Colon (tissue), 2 donors: ENCODE data around the gene ANKRD40CL.

ENCODE experiments used
- FAIRE-seq: peaks from 2 replicates; lab custom pipeline; 2012; peaks lifted over from hg19 to GRCh38; lab: Jason Lieb, UNC
- donor health status: control.
- donor health status: control.

The ANKRD40CL gene

GRCh38 chr17:50787106-50787505, 19.8 kb upstream of the ANKRD40CL start:
- FAIRE-seq: no peak

GRCh38 chr17:50785946-50786570, 18.7 kb upstream of the ANKRD40CL start:
- no peak for FAIRE-seq

GRCh38 chr17:50785126-50785525, 17.8 kb upstream of the ANKRD40CL start:
- no peak for FAIRE-seq

GRCh38 chr17:50783905-50784304, 16.6 kb upstream of the ANKRD40CL start:
- no peak for FAIRE-seq

- no peak for FAIRE-seq
These were observed 15.9 kb upstream of the ANKRD40CL start for GRCh38 chr17:50783193-50783660.

GRCh38 chr17:50781167-50781566, 13.8 kb upstream of the ANKRD40CL start:
- FAIRE-seq: no peak

- no peak for FAIRE-seq
These were observed 12.5 kb upstream of the ANKRD40CL start for GRCh38 chr17:50779747-50780353.

GRCh38 chr17:50778988-50779387, 11.7 kb upstream of the ANKRD40CL start:
- FAIRE-seq: no peak

GRCh38 chr17:50778471-50778870, 11.2 kb upstream of the ANKRD40CL start:
- FAIRE-seq: no peak

- no peak for FAIRE-seq
These were observed 8.6 kb upstream of the ANKRD40CL start for GRCh38 chr17:50775926-50776325.

GRCh38 chr17:50774225-50774803, 7.0 kb upstream of the ANKRD40CL start:
- no peak for FAIRE-seq

- no peak for FAIRE-seq
These were observed 4.9 kb upstream of the ANKRD40CL start for GRCh38 chr17:50771991-50772785.

GRCh38 chr17:50770346-50770745, 3.0 kb upstream of the ANKRD40CL start:
- FAIRE-seq: no peak

- no peak for FAIRE-seq
These were observed 2.6 kb upstream of the ANKRD40CL start for GRCh38 chr17:50769884-50770283.

GRCh38 chr17:50768346-50768761, 1.0 kb upstream of the ANKRD40CL start:
- FAIRE-seq: no peak

- no peak for FAIRE-seq
These were observed 288 bp downstream of the ANKRD40CL start for GRCh38 chr17:50767030-50767429.

- no peak for FAIRE-seq
These were observed 895 bp downstream of the ANKRD40CL start for GRCh38 chr17:50766222-50767023.

- FAIRE-seq: no peak
These were observed 1.7 kb downstream of the ANKRD40CL start for GRCh38 chr17:50765454-50766221.

GRCh38 chr17:50764734-50765149, 2.6 kb downstream of the ANKRD40CL start:
- FAIRE-seq: no peak

GRCh38 chr17:50763716-50764475, 3.4 kb downstream of the ANKRD40CL start:
- no peak for FAIRE-seq
